Mesothelial cell of epicardium (in vitro differentiated cells): Measurements from ENCODE around the gene SNAP23. TPM values are rescaled to one million over a fixed set of nuclear protein-coding genes. Genes with fewer than 3 reads are reported as not detected.

Experiments
- DNase-seq, 2 experiments: peaks; one replicate each; pipeline ENCODE4 v3.0.0; 2021; ENCODE audit warnings: low spot score in 2 of 2; ENCODE audit not compliant: unreplicated experiment in 2 of 2
- H3K27ac Mint-ChIP-seq: 2 replicates; pipeline ENCODE4 v1.8.0; 2021; ENCODE audit warnings: mixed read lengths
- H3K27me3 Mint-ChIP-seq: 2 replicates; pipeline ENCODE4 v1.8.0; 2021; ENCODE audit warnings: low read depth, mixed read lengths
- H3K36me3 Mint-ChIP-seq: 2 replicates; pipeline ENCODE4 v1.8.0; 2021; ENCODE audit warnings: mixed read lengths
- H3K4me1 Mint-ChIP-seq: 2 replicates; pipeline ENCODE4 v1.8.0; 2021; ENCODE audit warnings: mixed read lengths
- H3K4me3 Mint-ChIP-seq: 2 replicates; pipeline ENCODE4 v1.8.0; 2021; ENCODE audit warnings: mild to moderate bottlenecking, moderate library complexity, mixed read lengths
- H3K9me3 Mint-ChIP-seq: 2 replicates; pipeline ENCODE4 v1.8.0; 2021; ENCODE audit warnings: mixed read lengths
- CTCF ChIP-seq: fragments of 200-600 bp; sonication (generic); IDR thresholded peaks from one replicate; pipeline ENCODE4 v1.5.0; 2021; ENCODE audit warnings: antibody characterized with exemption; ENCODE audit not compliant: unreplicated experiment
- total RNA-seq: library from RNA; stranded (reverse); gene quantifications from 3 replicates; pipeline ENCODE4 v1.2.1, GENCODE V29; 2021

Gene SNAP23
- total RNA-seq: 57.1 to 58.4 TPM (median 57.9 TPM) in 3 replicates

GRCh38 chr15:42495361-42496212 lies at the start of gene SNAP23:
Gene SNAP23, plus strand, starts transcription at chr15:42495634. Its CDS starts 16,213 bp downstream, at chr15:42511847.
- Mint-ChIP-seq H3K27me3 (no peaks in the 10 kb centered on the region), H3K4me3 (peak within 1 kb of the TSS; percentile 98), H3K27ac (peak within 1 kb of the TSS; percentile 99), H3K36me3 (no peaks in the 10 kb centered on the region), H3K4me1 (peaks cover 40% of the 10 kb centered on the region), H3K9me3 (no peaks in the 10 kb centered on the region)
- DNase-seq: peak; percentile 77 to 91
- no peak for TF ChIP-seq CTCF

- Mint-ChIP-seq H3K27ac (no peak overlapping the region), H3K27me3 (no peaks in the 10 kb centered on the region), H3K4me1 (peaks cover 5% of the 10 kb centered on the region), H3K9me3 (no peaks in the 10 kb centered on the region), H3K36me3 (peaks cover 50% of the 10 kb centered on the region), H3K4me3 (no peak overlapping the region)
- DNase-seq: no peak
- TF ChIP-seq CTCF: no peak
Measured at GRCh38 chr15:42447599-42447998, 47.8 kb upstream of the SNAP23 start.

- Mint-ChIP-seq H3K4me1 (peaks cover 5% of the 10 kb centered on the region), H3K36me3 (peaks cover 50% of the 10 kb centered on the region), H3K4me3 (no peak overlapping the region), H3K27ac (no peak overlapping the region), H3K27me3 (no peaks in the 10 kb centered on the region), H3K9me3 (no peaks in the 10 kb centered on the region)
- no peak for DNase-seq
- no peak for TF ChIP-seq CTCF
Measured at GRCh38 chr15:42448281-42448680, 47.2 kb upstream of the SNAP23 start.

- Mint-ChIP-seq H3K36me3 (peaks cover 50% of the 10 kb centered on the region), H3K4me1 (no peaks in the 10 kb centered on the region)
Measured at GRCh38 chr15:42449770-42450424, 45.5 kb upstream of the SNAP23 start.

GRCh38 chr15:42450425-42450790 lies 45.0 kb upstream of the SNAP23 start:
- TF ChIP-seq CTCF: no peak
- H3K36me3 Mint-ChIP-seq: peaks cover 50% of the 10 kb centered on the region
- no peaks in the 10 kb centered on the region for H3K27me3 Mint-ChIP-seq
- no peaks in the 10 kb centered on the region for H3K9me3 Mint-ChIP-seq
- H3K4me3 Mint-ChIP-seq: no peak overlapping the region
- H3K27ac Mint-ChIP-seq: no peak overlapping the region
- DNase-seq: no peak
- H3K4me1 Mint-ChIP-seq: no peaks in the 10 kb centered on the region

More at GRCh38 chr15:42449770-42450424, 45.5 kb upstream of the SNAP23 start:
- Mint-ChIP-seq H3K9me3 (no peaks in the 10 kb centered on the region), H3K27me3 (no peaks in the 10 kb centered on the region), H3K4me3 (no peak overlapping the region), H3K27ac (no peak overlapping the region)
- DNase-seq: no peak
- TF ChIP-seq CTCF: no peak
